Measurements from ENCODE around the gene CENPM.

Gene CENPM

GRCh38 chr22:41913842-41914534 is 33.0 kb downstream of the CENPM start:
- peaks cover 3% of the 10 kb centered on the region for H3K4me1 ChIP-seq (ENCODE audit: control insufficient read depth, insufficient read depth, low read length)
- no peak overlapping the region for H3K9ac ChIP-seq (ENCODE audit: low read length)
- H3K27me3 ChIP-seq (ENCODE audit: control insufficient read depth, insufficient read depth, low read length), result peaks cover 48% of the 10 kb centered on the region
- peak overlapping the region; percentile 19 for H3K4me3 ChIP-seq (ENCODE audit: low read length)
- no peak overlapping the region for H3K27ac ChIP-seq (ENCODE audit: low read depth, low read length)
- no peaks in the 10 kb centered on the region for H3K36me3 ChIP-seq (ENCODE audit: control insufficient read depth, insufficient read depth, low read length)

- peaks cover 46% of the 10 kb centered on the region for H3K27me3 ChIP-seq (ENCODE audit: control insufficient read depth, insufficient read depth, low read length)
- peaks cover 3% of the 10 kb centered on the region for H3K4me1 ChIP-seq (ENCODE audit: control insufficient read depth, insufficient read depth, low read length)
- H3K4me3 ChIP-seq (ENCODE audit: low read length), result no peak overlapping the region
- no peaks in the 10 kb centered on the region for H3K36me3 ChIP-seq (ENCODE audit: control insufficient read depth, insufficient read depth, low read length)
- no peak overlapping the region for H3K27ac ChIP-seq (ENCODE audit: low read depth, low read length)
- no peak overlapping the region for H3K9ac ChIP-seq (ENCODE audit: low read length)
These were observed 33.8 kb downstream of the CENPM start for GRCh38 chr22:41913040-41913719.

GRCh38 chr22:41912338-41913039 is 34.5 kb downstream of the CENPM start:
- no peak overlapping the region for H3K9ac ChIP-seq (ENCODE audit: low read length)
- H3K27me3 ChIP-seq (ENCODE audit: control insufficient read depth, insufficient read depth, low read length), result peaks cover 42% of the 10 kb centered on the region
- H3K27ac ChIP-seq (ENCODE audit: low read depth, low read length), result no peak overlapping the region
- H3K4me3 ChIP-seq (ENCODE audit: low read length), result no peak overlapping the region
- H3K4me1 ChIP-seq (ENCODE audit: control insufficient read depth, insufficient read depth, low read length), result peaks cover 3% of the 10 kb centered on the region
- H3K36me3 ChIP-seq (ENCODE audit: control insufficient read depth, insufficient read depth, low read length), result peaks cover 4% of the 10 kb centered on the region

GRCh38 chr22:41911001-41911611 is 35.8 kb downstream of the CENPM start:
- no peak overlapping the region for H3K9ac ChIP-seq (ENCODE audit: low read length)

GRCh38 chr22:41910050-41911000 is 36.6 kb downstream of the CENPM start:
- Histone ChIP-seq H3K4me1 (ENCODE audit: control insufficient read depth, insufficient read depth, low read length) (peaks cover 3% of the 10 kb centered on the region), H3K4me3 (ENCODE audit: low read length) (peak overlapping the region; percentile 51), H3K36me3 (ENCODE audit: control insufficient read depth, insufficient read depth, low read length) (peaks cover 6% of the 10 kb centered on the region), H3K27me3 (ENCODE audit: control insufficient read depth, insufficient read depth, low read length) (peaks cover 33% of the 10 kb centered on the region), H3K27ac (ENCODE audit: low read depth, low read length) (no peak overlapping the region), H3K9ac (ENCODE audit: low read length) (no peak overlapping the region)

More at GRCh38 chr22:41911001-41911611, 35.8 kb downstream of the CENPM start:
- peaks cover 3% of the 10 kb centered on the region for H3K4me1 ChIP-seq (ENCODE audit: control insufficient read depth, insufficient read depth, low read length)
- H3K36me3 ChIP-seq (ENCODE audit: control insufficient read depth, insufficient read depth, low read length), result peaks cover 4% of the 10 kb centered on the region
- H3K4me3 ChIP-seq (ENCODE audit: low read length), result peak overlapping the region; percentile 51
- peaks cover 41% of the 10 kb centered on the region for H3K27me3 ChIP-seq (ENCODE audit: control insufficient read depth, insufficient read depth, low read length)
- H3K27ac ChIP-seq (ENCODE audit: low read depth, low read length), result no peak overlapping the region

GRCh38 chr22:41909310-41910049 is 37.5 kb downstream of the CENPM start:
- peaks cover 12% of the 10 kb centered on the region for H3K36me3 ChIP-seq (ENCODE audit: control insufficient read depth, insufficient read depth, low read length)
- H3K4me3 ChIP-seq (ENCODE audit: low read length), result no peak overlapping the region
- no peak overlapping the region for H3K27ac ChIP-seq (ENCODE audit: low read depth, low read length)
- peaks cover 31% of the 10 kb centered on the region for H3K27me3 ChIP-seq (ENCODE audit: control insufficient read depth, insufficient read depth, low read length)
- peaks cover 3% of the 10 kb centered on the region for H3K4me1 ChIP-seq (ENCODE audit: control insufficient read depth, insufficient read depth, low read length)
- no peak overlapping the region for H3K9ac ChIP-seq (ENCODE audit: low read length)

GRCh38 chr22:41908411-41909309 is 38.3 kb downstream of the CENPM start:
- peaks cover 3% of the 10 kb centered on the region for H3K4me1 ChIP-seq (ENCODE audit: control insufficient read depth, insufficient read depth, low read length)
- H3K27me3 ChIP-seq (ENCODE audit: control insufficient read depth, insufficient read depth, low read length), result peaks cover 31% of the 10 kb centered on the region
- H3K27ac ChIP-seq (ENCODE audit: low read depth, low read length), result no peak overlapping the region
- H3K9ac ChIP-seq (ENCODE audit: low read length), result no peak overlapping the region
- peaks cover 16% of the 10 kb centered on the region for H3K36me3 ChIP-seq (ENCODE audit: control insufficient read depth, insufficient read depth, low read length)
- no peak overlapping the region for H3K4me3 ChIP-seq (ENCODE audit: low read length)

- Histone ChIP-seq H3K27ac (ENCODE audit: low read depth, low read length) (no peak overlapping the region), H3K4me3 (ENCODE audit: low read length) (no peak overlapping the region), H3K9ac (ENCODE audit: low read length) (no peak overlapping the region), H3K36me3 (ENCODE audit: control insufficient read depth, insufficient read depth, low read length) (peaks cover 20% of the 10 kb centered on the region), H3K4me1 (ENCODE audit: control insufficient read depth, insufficient read depth, low read length) (peaks cover 3% of the 10 kb centered on the region), H3K27me3 (ENCODE audit: control insufficient read depth, insufficient read depth, low read length) (peaks cover 22% of the 10 kb centered on the region)
These were observed 39.2 kb downstream of the CENPM start for GRCh38 chr22:41907436-41908401.

GRCh38 chr22:41906822-41907221 is 40.1 kb downstream of the CENPM start:
- H3K36me3 ChIP-seq (ENCODE audit: control insufficient read depth, insufficient read depth, low read length), result peaks cover 22% of the 10 kb centered on the region
- H3K4me1 ChIP-seq (ENCODE audit: control insufficient read depth, insufficient read depth, low read length), result peaks cover 3% of the 10 kb centered on the region
- H3K27ac ChIP-seq (ENCODE audit: low read depth, low read length), result no peak overlapping the region

More at GRCh38 chr22:41906822-41907221, 40.1 kb downstream of the CENPM start:
- Histone ChIP-seq H3K27me3 (ENCODE audit: control insufficient read depth, insufficient read depth, low read length) (peaks cover 13% of the 10 kb centered on the region), H3K4me3 (ENCODE audit: low read length) (no peak overlapping the region), H3K9ac (ENCODE audit: low read length) (no peak overlapping the region)

All from rectal smooth muscle tissue (tissue), 1 donor.